Subcutaneous abdominal adipose tissue (tissue), 5 donors: ENCODE results near the gene RBM12.
A peak's percentile ranks its signal among the peaks of the same experiment; 100 is the strongest.

Experiments
- H3K27ac ChIP-seq: one replicate; pipeline ENCODE4 v1.7.0; 2013; ENCODE audit warnings: low read depth, mild to moderate bottlenecking, inconsistent platforms, low read length, moderate library complexity
- H3K27me3 ChIP-seq, 5 donors: one replicate each; pipeline ENCODE4 v1.7.0; 2013; ENCODE audit warnings: low read length in 5 of 5, inconsistent platforms in 1 of 5; ENCODE audit not compliant: control insufficient read depth in 5 of 5, insufficient read depth in 4 of 5
- H3K36me3 ChIP-seq, 5 donors: one replicate each; pipeline ENCODE4 v1.7.0; 2013; ENCODE audit warnings: low read length in 5 of 5; ENCODE audit not compliant: control insufficient read depth in 5 of 5, insufficient read depth in 5 of 5
- H3K4me1 ChIP-seq, 5 donors: one replicate each; pipeline ENCODE4 v1.7.0; 2013; ENCODE audit warnings: low read length in 5 of 5, mild to moderate bottlenecking in 3 of 5, moderate library complexity in 1 of 5; ENCODE audit not compliant: control insufficient read depth in 5 of 5, insufficient read depth in 5 of 5
- H3K4me3 ChIP-seq, 5 donors: one replicate each; pipeline ENCODE4 v1.7.0; 2013; ENCODE audit warnings: low read length in 5 of 5, low read depth in 1 of 5
- H3K9ac ChIP-seq, 5 donors: one replicate each; pipeline ENCODE4 v1.7.0; 2013; ENCODE audit warnings: low read length in 5 of 5, mild to moderate bottlenecking in 4 of 5, moderate library complexity in 3 of 5
- H3K9me3 ChIP-seq, 5 donors: one replicate each; pipeline ENCODE4 v1.7.0; 2013; ENCODE audit warnings: low read length in 5 of 5; ENCODE audit not compliant: control insufficient read depth in 5 of 5
- donor health status: healthy.
- donor health status: healthy.
- donor health status: healthy.
- donor health status: healthy.
- donor health status: healthy.

Gene RBM12

GRCh38 chr20:35615667-35616464 is 48.8 kb downstream of the RBM12 start, which contains the start of gene SPAG4:
Gene SPAG4 (plus strand): TSS chr20:35615829. CDS start chr20:35616004, 175 bp downstream.
- Histone ChIP-seq H3K27ac (peak within 1 kb of the TSS; percentile 72), H3K36me3 (peaks cover 0 to 2% (median under 1%) of the 10 kb centered on the region in 5 donors), H3K27me3 (no peaks in the 10 kb centered on the region), H3K4me3 (peak within 1 kb of the TSS; percentile 48 to 72 (median 65)), H3K4me1 (peaks cover 5 to 39% (median 36%) of the 10 kb centered on the region in 5 donors), H3K9ac (peak within 1 kb of the TSS; percentile 26 to 80 (median 75)), H3K9me3 (no peaks in the 10 kb centered on the region)

GRCh38 chr20:35611482-35611881 is 53.2 kb downstream of the RBM12 start:
- Histone ChIP-seq H3K27me3 (no peaks in the 10 kb centered on the region), H3K4me1 (peaks cover 0 to 7% (median 6%) of the 10 kb centered on the region in 5 donors), H3K36me3 (no peaks in the 10 kb centered on the region), H3K27ac (no peak overlapping the region), H3K9ac (no peak overlapping the region), H3K9me3 (no peaks in the 10 kb centered on the region), H3K4me3 (no peak overlapping the region)

- no peaks in the 10 kb centered on the region for H3K27me3 ChIP-seq
- no peaks in the 10 kb centered on the region for H3K9me3 ChIP-seq
- H3K4me1 ChIP-seq, result peaks cover 0 to 6% (median 6%) of the 10 kb centered on the region in 5 donors
- H3K9ac ChIP-seq, result no peak overlapping the region
- H3K27ac ChIP-seq, result no peak overlapping the region
- H3K36me3 ChIP-seq, result no peaks in the 10 kb centered on the region
- no peak overlapping the region for H3K4me3 ChIP-seq
Observed at GRCh38 chr20:35610833-35611427, 53.8 kb downstream of the RBM12 start.

GRCh38 chr20:35607003-35607735 is 57.5 kb downstream of the RBM12 start:
- Histone ChIP-seq H3K9me3 (no peaks in the 10 kb centered on the region), H3K9ac (no peak overlapping the region), H3K27me3 (no peaks in the 10 kb centered on the region), H3K36me3 (no peaks in the 10 kb centered on the region), H3K4me1 (peaks cover 0 to under 1% (median under 1%) of the 10 kb centered on the region in 5 donors), H3K4me3 (no peak overlapping the region), H3K27ac (no peak overlapping the region)

- Histone ChIP-seq H3K9me3 (no peaks in the 10 kb centered on the region), H3K27ac (no peak overlapping the region), H3K4me3 (no peak overlapping the region), H3K4me1 (peaks cover 0 to 11% (median 11%) of the 10 kb centered on the region in 5 donors), H3K9ac (no peak overlapping the region), H3K36me3 (no peaks in the 10 kb centered on the region), H3K27me3 (peaks cover 0 to 1% (median 0%) of the 10 kb centered on the region in 5 donors)
Observed at GRCh38 chr20:35606127-35606526, 58.6 kb downstream of the RBM12 start.

GRCh38 chr20:35604449-35604747 is 60.3 kb downstream of the RBM12 start:
- Histone ChIP-seq H3K4me1 (peaks cover 0 to 18% (median 18%) of the 10 kb centered on the region in 5 donors), H3K4me3 (no peak overlapping the region), H3K9ac (no peak overlapping the region), H3K27ac (no peak overlapping the region), H3K36me3 (no peaks in the 10 kb centered on the region), H3K27me3 (peaks cover 3 to 18% (median 9%) of the 10 kb centered on the region in 5 donors), H3K9me3 (no peaks in the 10 kb centered on the region)

- no peak overlapping the region for H3K4me3 ChIP-seq
- no peaks in the 10 kb centered on the region for H3K9me3 ChIP-seq
- no peak overlapping the region for H3K27ac ChIP-seq
- H3K9ac ChIP-seq, result no peak overlapping the region
- peaks cover 3 to 23% (median 11%) of the 10 kb centered on the region in 5 donors for H3K27me3 ChIP-seq
- H3K36me3 ChIP-seq, result no peaks in the 10 kb centered on the region
- peaks cover 0 to 18% (median 18%) of the 10 kb centered on the region in 5 donors for H3K4me1 ChIP-seq
Observed at GRCh38 chr20:35603695-35604448, 60.8 kb downstream of the RBM12 start.

GRCh38 chr20:35602851-35603495 is 61.7 kb downstream of the RBM12 start:
- Histone ChIP-seq H3K4me3 (no peak overlapping the region), H3K4me1 (peaks cover 0 to 18% (median 18%) of the 10 kb centered on the region in 5 donors), H3K9ac (no peak overlapping the region), H3K27me3 (peaks cover 3 to 29% (median 14%) of the 10 kb centered on the region in 5 donors), H3K9me3 (no peaks in the 10 kb centered on the region), H3K27ac (no peak overlapping the region), H3K36me3 (no peaks in the 10 kb centered on the region)

- H3K4me3 ChIP-seq, result peak overlapping the region in 4 of 5 donors; percentile 58 to 67 (median 62)
- peaks cover 3 to 31% (median 14%) of the 10 kb centered on the region in 5 donors for H3K27me3 ChIP-seq
- H3K9ac ChIP-seq, result peak overlapping the region in 2 of 5 donors; percentile 48 to 64
- H3K9me3 ChIP-seq, result no peaks in the 10 kb centered on the region
- peaks cover 0 to 18% (median 18%) of the 10 kb centered on the region in 5 donors for H3K4me1 ChIP-seq
- no peak overlapping the region for H3K27ac ChIP-seq
- H3K36me3 ChIP-seq, result no peaks in the 10 kb centered on the region
Observed at GRCh38 chr20:35601990-35602389, 62.7 kb downstream of the RBM12 start.
